WTC11 (cell line): ENCODE data around the gene PTPRT. TPM values are rescaled to one million over a fixed set of nuclear protein-coding genes. Genes with fewer than 3 reads are reported as not detected.

Experiments used
- ATAC-seq: fragments of 200-7000 bp; cut with Tn5 transposase; 2 replicates; pipeline ENCODE4 v1.10.0; 2021; ENCODE audit warnings: mild to moderate bottlenecking, moderate library complexity
- CTCF ChIA-PET: fragments of 300-600 bp; sonication (Branson Sonifier 250); formaldehyde crosslinking; loops from one replicate; lab custom pipeline; 2021; ENCODE audit warnings: antibody characterized with exemption; lab: Charles Lee
- POLR2A ChIA-PET: fragments of 350-600 bp; sonication (Branson Sonifier 250); formaldehyde crosslinking; loops from one replicate; lab custom pipeline; 2021; ENCODE audit warnings: antibody characterized with exemption; lab: Charles Lee
- DNase-seq: peaks from one replicate; pipeline ENCODE4 v3.0.0; 2021; ENCODE audit warnings: low spot score
- H3K27ac Mint-ChIP-seq: 2 replicates; pipeline ENCODE4 v1.8.0; 2021; ENCODE audit warnings: mixed read lengths
- H3K27me3 Mint-ChIP-seq: 2 replicates; pipeline ENCODE4 v1.8.0; 2021; ENCODE audit warnings: low read depth, mild to moderate bottlenecking, moderate library complexity, mixed read lengths
- H3K36me3 Mint-ChIP-seq: 2 replicates; pipeline ENCODE4 v1.8.0; 2021; ENCODE audit warnings: mixed read lengths
- H3K4me1 Mint-ChIP-seq: 2 replicates; pipeline ENCODE4 v1.8.0; 2022; ENCODE audit warnings: mixed read lengths
- H3K4me3 Mint-ChIP-seq: 2 replicates; pipeline ENCODE4 v1.8.0; 2021; ENCODE audit warnings: mild to moderate bottlenecking, moderate library complexity, mixed read lengths
- H3K9me3 Mint-ChIP-seq: 2 replicates; pipeline ENCODE4 v1.8.0; 2021; ENCODE audit warnings: mixed read lengths
- ELF4 ChIP-seq: sonication (generic); formaldehyde crosslinking; IDR thresholded peaks from 2 replicates; pipeline ENCODE4 v1.8.1; 2022; ENCODE audit warnings: low read depth, mild to moderate bottlenecking, moderate library complexity, missing genetic modification reagents
- ERG ChIP-seq: fragments of 250-450 bp; sonication (Bioruptor Pico); IDR thresholded peaks from 2 replicates; pipeline ENCODE4 v1.8.0; 2021; ENCODE audit warnings: mild to moderate bottlenecking
- ESRRA ChIP-seq: sonication (generic); formaldehyde crosslinking; IDR thresholded peaks from 2 replicates; pipeline ENCODE4 v1.8.1; 2022; ENCODE audit warnings: mild to moderate bottlenecking, missing genetic modification reagents, borderline replicate concordance
- ETV6 ChIP-seq: sonication (generic); formaldehyde crosslinking; IDR thresholded peaks from 2 replicates; pipeline ENCODE4 v1.8.1; 2022; ENCODE audit warnings: mild to moderate bottlenecking, missing genetic modification reagents
- GRHL2 ChIP-seq: fragments of 250-450 bp; sonication (Bioruptor Pico); IDR thresholded peaks from 2 replicates; pipeline ENCODE4 v1.8.0; 2022; ENCODE audit warnings: mild to moderate bottlenecking, moderate library complexity; ENCODE audit not compliant: insufficient replicate concordance, severe bottlenecking
- IRF2 ChIP-seq: sonication (generic); formaldehyde crosslinking; IDR thresholded peaks from 2 replicates; pipeline ENCODE4 v1.8.0; 2022; ENCODE audit warnings: low read depth, missing genetic modification reagents, borderline replicate concordance
- KAT7 ChIP-seq: sonication (generic); formaldehyde crosslinking; IDR thresholded peaks from 2 replicates; pipeline ENCODE4 v1.8.1; 2023; ENCODE audit warnings: missing genetic modification reagents, mild to moderate bottlenecking, borderline replicate concordance
- MYBL2 ChIP-seq: sonication (generic); formaldehyde crosslinking; IDR thresholded peaks from 2 replicates; pipeline ENCODE4 v1.8.1; 2023; ENCODE audit warnings: mild to moderate bottlenecking, moderate library complexity, missing genetic modification reagents
- NFE2L1 ChIP-seq: sonication (generic); formaldehyde crosslinking; IDR thresholded peaks from 2 replicates; pipeline ENCODE4 v1.8.1; 2023; ENCODE audit warnings: missing genetic modification reagents
- NFYB ChIP-seq: sonication (generic); formaldehyde crosslinking; conservative IDR thresholded peaks from 2 replicates; pipeline ENCODE4 v1.8.0; 2022; ENCODE audit warnings: low read depth, missing genetic modification reagents
- NR1H2 ChIP-seq: sonication (generic); formaldehyde crosslinking; IDR thresholded peaks from 2 replicates; pipeline ENCODE4 v1.9.0; 2021; ENCODE audit warnings: mild to moderate bottlenecking, moderate library complexity, missing genetic modification reagents
- NR2C2 ChIP-seq: sonication (generic); formaldehyde crosslinking; IDR thresholded peaks from 2 replicates; pipeline ENCODE4 v1.8.0; 2022; ENCODE audit warnings: mild to moderate bottlenecking, missing genetic modification reagents
- ZBTB21 ChIP-seq: sonication (generic); formaldehyde crosslinking; IDR thresholded peaks from 2 replicates; pipeline ENCODE4 v1.8.1; 2023; ENCODE audit warnings: mild to moderate bottlenecking, missing genetic modification reagents, borderline replicate concordance
- ZNF219 ChIP-seq: sonication (generic); formaldehyde crosslinking; IDR thresholded peaks from 2 replicates; pipeline ENCODE4 v1.8.0; 2023; ENCODE audit warnings: missing genetic modification reagents, mild to moderate bottlenecking, borderline replicate concordance
- ZNF281 ChIP-seq: sonication (generic); formaldehyde crosslinking; IDR thresholded peaks from 2 replicates; pipeline ENCODE4 v1.8.0; 2023; ENCODE audit warnings: mild to moderate bottlenecking, missing genetic modification reagents
- ZNF396 ChIP-seq: fragments of 250-450 bp; sonication (Bioruptor Pico); IDR thresholded peaks from 2 replicates; pipeline ENCODE4 v1.8.0; 2021; ENCODE audit warnings: mild to moderate bottlenecking, moderate library complexity, borderline replicate concordance
- ZNF532 ChIP-seq: fragments of 250-450 bp; sonication (Bioruptor Pico); IDR thresholded peaks from 2 replicates; pipeline ENCODE4 v1.9.0; 2021; ENCODE audit warnings: mild to moderate bottlenecking, borderline replicate concordance
- ZNF671 ChIP-seq: fragments of 250-450 bp; sonication (Bioruptor Pico); IDR thresholded peaks from 2 replicates; pipeline ENCODE4 v1.8.0; 2021; ENCODE audit warnings: mild to moderate bottlenecking
- ZSCAN18 ChIP-seq: fragments of 250-450 bp; sonication (Bioruptor Pico); IDR thresholded peaks from 2 replicates; pipeline ENCODE4 v2.1.2; 2022; ENCODE audit warnings: mild to moderate bottlenecking, moderate library complexity
- total RNA-seq: library from RNA; stranded (reverse); gene quantifications from 3 replicates; pipeline ENCODE4 v1.2.3, GENCODE V29; 2021
- TF ChIP-seq, protein P1 (sequence below): sonication (generic); formaldehyde crosslinking; IDR thresholded peaks from 2 replicates; pipeline ENCODE4 v1.8.0; 2023; ENCODE audit warnings: missing genetic modification reagents
- TF ChIP-seq, protein P2 (sequence below): fragments of 250-450 bp; sonication (Bioruptor Pico); IDR thresholded peaks from 2 replicates; pipeline ENCODE4 v1.9.0; 2021; ENCODE audit warnings: mild to moderate bottlenecking

PTPRT gene
- total RNA-seq, 1 experiment from 2014 or later = 1.1 TPM

DNA sequence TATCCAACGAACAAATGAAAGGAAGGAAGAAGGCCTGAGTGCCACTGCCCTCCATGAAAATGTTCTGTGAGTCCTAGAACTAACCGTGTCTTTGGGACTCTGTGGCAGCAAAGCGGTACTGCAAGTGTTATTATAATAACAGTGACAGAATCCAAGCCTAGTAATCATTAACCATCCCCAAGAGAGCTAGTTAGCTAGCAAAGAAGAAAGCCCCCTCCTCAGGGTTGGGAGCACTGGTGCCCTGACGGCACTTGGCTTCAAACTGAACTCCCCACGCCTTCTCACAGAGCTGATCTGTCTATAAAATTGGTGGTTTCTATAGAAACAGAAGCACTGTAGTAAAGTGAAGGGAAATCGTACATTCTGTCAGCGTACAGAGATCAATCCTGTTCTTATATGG, 239.8 kb downstream of the PTPRT start:
- TF ChIP-seq ZNF219 (CRISPR knock-in tag) = no peak
- no peak for TF ChIP-seq IRF2 (CRISPR knock-in tag)
- TF ChIP-seq NR1H2 = no peak
- no peak for TF ChIP-seq ESRRA (CRISPR knock-in tag)
- TF ChIP-seq ZNF671 (CRISPR knock-in tag) = no peak
- TF ChIP-seq ETV6 = no peak
- TF ChIP-seq ERG (CRISPR knock-in tag) = no peak
- TF ChIP-seq, protein P1, sequence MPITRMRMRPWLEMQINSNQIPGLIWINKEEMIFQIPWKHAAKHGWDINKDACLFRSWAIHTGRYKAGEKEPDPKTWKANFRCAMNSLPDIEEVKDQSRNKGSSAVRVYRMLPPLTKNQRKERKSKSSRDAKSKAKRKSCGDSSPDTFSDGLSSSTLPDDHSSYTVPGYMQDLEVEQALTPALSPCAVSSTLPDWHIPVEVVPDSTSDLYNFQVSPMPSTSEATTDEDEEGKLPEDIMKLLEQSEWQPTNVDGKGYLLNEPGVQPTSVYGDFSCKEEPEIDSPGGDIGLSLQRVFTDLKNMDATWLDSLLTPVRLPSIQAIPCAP = no peak
- no peak for TF ChIP-seq ZNF281 (CRISPR knock-in tag)
- no peak for TF ChIP-seq ELF4
- TF ChIP-seq NR2C2 = no peak
- no peak for TF ChIP-seq ZBTB21
- TF ChIP-seq GRHL2 = no peak
- no peak for TF ChIP-seq NFE2L1 (CRISPR knock-in tag)
- Mint-ChIP-seq H3K36me3 (no peaks in the 10 kb centered on the region), H3K9me3 (peaks cover 20% of the 10 kb centered on the region), H3K4me3 (no peak overlapping the region), H3K4me1 (no peaks in the 10 kb centered on the region), H3K27ac (no peak overlapping the region), H3K27me3 (no peaks in the 10 kb centered on the region)
- CTCF ChIA-PET = interaction anchor here (0.7 kb wide), 1 partner anchor 10 kb away, joined by 5 read pairs; no protein-coding TSS in a partner anchor
- DNase-seq = no peak
- POLR2A ChIA-PET = no interaction called here
- ATAC-seq = no peak

GRCh38 chr20:42945234-42945994, 244.3 kb downstream of the PTPRT start:
- no peak for DNase-seq
- Mint-ChIP-seq H3K27me3 (no peaks in the 10 kb centered on the region), H3K9me3 (peaks cover 20% of the 10 kb centered on the region), H3K4me3 (no peak overlapping the region), H3K27ac (no peak overlapping the region)
- POLR2A ChIA-PET = no interaction called here
- TF ChIP-seq KAT7 (CRISPR knock-in tag) = no peak
- TF ChIP-seq, protein P2, sequence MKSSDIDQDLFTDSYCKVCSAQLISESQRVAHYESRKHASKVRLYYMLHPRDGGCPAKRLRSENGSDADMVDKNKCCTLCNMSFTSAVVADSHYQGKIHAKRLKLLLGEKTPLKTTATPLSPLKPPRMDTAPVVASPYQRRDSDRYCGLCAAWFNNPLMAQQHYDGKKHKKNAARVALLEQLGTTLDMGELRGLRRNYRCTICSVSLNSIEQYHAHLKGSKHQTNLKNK (CRISPR knock-in tag) = no peak
- TF ChIP-seq, all 79 proteins: peak for 0
- Mint-ChIP-seq H3K4me1 (peaks cover 2% of the 10 kb centered on the region; the same call in 1 of the 2 replicates), H3K36me3 (no peaks in the 10 kb centered on the region)
- no peak for ATAC-seq
- CTCF ChIA-PET = no interaction called here

GRCh38 chr20:42941629-42942028, 248.1 kb downstream of the PTPRT start:
- ATAC-seq (no peak), DNase-seq (no peak)
- Mint-ChIP-seq H3K27me3 (no peaks in the 10 kb centered on the region), H3K4me3 (no peak overlapping the region), H3K9me3 (no peaks in the 10 kb centered on the region), H3K4me1 (peaks cover 22% of the 10 kb centered on the region), H3K36me3 (no peaks in the 10 kb centered on the region), H3K27ac (no peak overlapping the region)
- CTCF ChIA-PET = interaction anchor here (0.9 kb wide), 1 partner anchor 76 kb away, joined by 3 read pairs; no protein-coding TSS in a partner anchor
- POLR2A ChIA-PET = no interaction called here
- no peak for TF ChIP-seq NFE2L1 (CRISPR knock-in tag)
- no peak for TF ChIP-seq ZNF532
- no peak for TF ChIP-seq ZSCAN18
- no peak for TF ChIP-seq ZNF219 (CRISPR knock-in tag)
- no peak for TF ChIP-seq ZNF396 (CRISPR knock-in tag)
- no peak for TF ChIP-seq ETV6
- TF ChIP-seq NFYB (CRISPR knock-in tag) = no peak
- TF ChIP-seq MYBL2 (CRISPR knock-in tag) = no peak
- TF ChIP-seq ELF4 = no peak
